NCI-H1105 treated with DMSO at 0.1 percent for 48 hours (cell line): ENCODE results near the gene TULP4.

Experiments
- DNase-seq: peaks from one replicate; lab custom pipeline; 2025; lab: John Stamatoyannopoulos, UW

The TULP4 gene, protein sequence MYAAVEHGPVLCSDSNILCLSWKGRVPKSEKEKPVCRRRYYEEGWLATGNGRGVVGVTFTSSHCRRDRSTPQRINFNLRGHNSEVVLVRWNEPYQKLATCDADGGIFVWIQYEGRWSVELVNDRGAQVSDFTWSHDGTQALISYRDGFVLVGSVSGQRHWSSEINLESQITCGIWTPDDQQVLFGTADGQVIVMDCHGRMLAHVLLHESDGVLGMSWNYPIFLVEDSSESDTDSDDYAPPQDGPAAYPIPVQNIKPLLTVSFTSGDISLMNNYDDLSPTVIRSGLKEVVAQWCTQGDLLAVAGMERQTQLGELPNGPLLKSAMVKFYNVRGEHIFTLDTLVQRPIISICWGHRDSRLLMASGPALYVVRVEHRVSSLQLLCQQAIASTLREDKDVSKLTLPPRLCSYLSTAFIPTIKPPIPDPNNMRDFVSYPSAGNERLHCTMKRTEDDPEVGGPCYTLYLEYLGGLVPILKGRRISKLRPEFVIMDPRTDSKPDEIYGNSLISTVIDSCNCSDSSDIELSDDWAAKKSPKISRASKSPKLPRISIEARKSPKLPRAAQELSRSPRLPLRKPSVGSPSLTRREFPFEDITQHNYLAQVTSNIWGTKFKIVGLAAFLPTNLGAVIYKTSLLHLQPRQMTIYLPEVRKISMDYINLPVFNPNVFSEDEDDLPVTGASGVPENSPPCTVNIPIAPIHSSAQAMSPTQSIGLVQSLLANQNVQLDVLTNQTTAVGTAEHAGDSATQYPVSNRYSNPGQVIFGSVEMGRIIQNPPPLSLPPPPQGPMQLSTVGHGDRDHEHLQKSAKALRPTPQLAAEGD (N-terminal part only)

DNA sequence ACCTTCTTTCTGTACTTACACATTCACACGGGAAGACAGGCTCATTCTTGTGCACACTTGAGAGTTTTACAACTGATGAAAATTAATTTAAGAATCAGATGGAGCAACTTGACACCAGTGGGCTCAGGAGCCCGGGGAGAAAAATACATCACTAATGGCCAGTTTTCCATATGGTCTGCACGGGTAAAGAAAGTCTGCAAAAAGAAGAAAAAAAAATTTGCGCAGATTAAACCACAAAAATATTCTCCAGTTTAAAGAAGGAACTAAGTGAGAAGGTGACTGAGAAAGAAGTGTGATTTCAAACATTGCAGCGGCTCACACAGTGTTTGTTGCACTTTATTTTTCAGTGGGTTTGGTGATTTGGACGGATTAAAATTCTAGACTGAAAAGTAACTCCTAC, at the start of gene TULP4:
TULP4 (plus strand) TSS at position 301 of the 400 bp plus-strand sequence. CDS start 1,552 bp downstream, outside the sequence.
- no peak for DNase-seq

DNA sequence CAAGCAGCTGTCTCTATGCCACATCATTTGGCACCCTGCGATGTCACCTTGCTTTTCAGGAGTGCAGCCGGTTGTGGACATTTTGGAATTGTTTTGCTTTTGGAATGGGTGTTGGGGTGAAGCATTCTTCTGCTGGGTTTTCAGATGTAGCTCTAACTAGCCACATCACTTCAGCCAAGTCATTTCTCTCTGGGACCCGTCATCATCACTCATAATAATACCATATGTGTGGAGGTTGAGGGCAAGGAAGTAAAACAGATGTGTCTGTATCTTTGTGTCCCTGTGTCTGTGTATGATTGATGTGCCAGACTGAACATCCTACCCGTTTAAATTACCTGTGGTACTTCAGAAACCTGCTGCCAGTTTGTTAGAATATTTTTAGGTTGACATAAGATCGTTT, 49.5 kb upstream of the TULP4 start:
- no peak for DNase-seq

- no peak for DNase-seq
Measured at GRCh38 chr6:158264180-158264579, 48.1 kb upstream of the TULP4 start.

- DNase-seq = no peak
Measured at GRCh38 chr6:158266131-158266530, 46.1 kb upstream of the TULP4 start.

DNA sequence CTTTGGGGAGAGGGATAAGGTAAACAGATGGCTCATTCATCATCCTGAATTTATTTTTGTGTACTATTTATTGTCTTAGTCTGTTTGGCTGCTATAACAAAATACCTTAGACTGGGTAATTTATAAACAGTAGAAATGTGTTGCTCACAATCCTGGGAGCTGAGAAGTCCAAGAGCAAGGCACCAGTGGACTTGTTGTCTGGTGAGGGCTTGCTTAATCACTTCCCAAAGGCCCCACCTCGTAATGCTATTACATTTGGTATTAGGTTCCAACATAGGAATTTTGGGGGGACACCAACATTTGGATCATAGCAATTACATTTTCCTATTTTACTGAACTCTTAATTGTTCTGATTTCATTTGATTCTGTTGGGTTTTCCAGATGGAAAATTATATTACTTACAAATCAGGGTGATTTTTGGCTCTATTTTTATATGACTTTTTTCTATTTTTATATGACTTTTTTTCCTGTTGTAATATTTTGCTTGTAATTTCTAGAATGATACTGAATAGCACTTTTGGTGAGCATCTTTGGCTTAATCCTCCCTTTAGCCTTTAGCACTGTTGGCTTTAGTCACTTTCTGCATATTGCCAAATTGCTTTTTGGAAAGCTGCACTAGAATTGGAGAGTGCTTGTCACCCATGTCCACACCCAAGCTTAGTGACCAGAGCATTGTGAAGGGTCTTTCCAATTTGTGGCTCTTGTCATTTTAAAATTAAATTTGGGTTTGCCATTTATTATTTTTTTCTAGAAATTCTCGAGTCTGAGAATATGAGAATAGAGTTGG, 43.7 kb upstream of the TULP4 start:
- no peak for DNase-seq

- peak; percentile 31 for DNase-seq
Measured at GRCh38 chr6:158269657-158270056, 42.6 kb upstream of the TULP4 start.

- no peak for DNase-seq
Measured at GRCh38 chr6:158270389-158271127, 41.7 kb upstream of the TULP4 start.

DNA sequence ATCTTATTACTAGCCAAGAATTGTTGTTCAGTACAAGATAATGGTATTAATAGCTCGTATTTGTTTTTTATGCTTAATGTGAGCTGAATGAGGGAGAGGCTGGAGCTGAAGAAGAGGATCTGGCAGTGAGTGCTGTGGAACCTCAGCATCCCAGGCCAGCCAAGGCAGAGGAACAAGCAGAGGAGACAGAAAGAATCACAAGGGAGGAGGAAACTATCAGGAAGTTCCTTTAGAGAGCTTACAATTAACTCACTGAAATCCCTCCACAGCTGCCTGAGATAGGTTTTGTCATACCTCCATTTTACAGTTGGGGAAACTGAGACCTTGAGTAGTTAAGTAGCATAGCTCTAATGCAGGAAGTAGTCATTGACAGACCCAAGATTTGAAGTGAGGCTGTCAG, 39.9 kb upstream of the TULP4 start:
- DNase-seq = no peak

GRCh38 chr6:158278004-158278403, 34.3 kb upstream of the TULP4 start:
- DNase-seq = no peak

- DNase-seq = no peak
Measured at GRCh38 chr6:158279615-158280014, 32.6 kb upstream of the TULP4 start.

DNA sequence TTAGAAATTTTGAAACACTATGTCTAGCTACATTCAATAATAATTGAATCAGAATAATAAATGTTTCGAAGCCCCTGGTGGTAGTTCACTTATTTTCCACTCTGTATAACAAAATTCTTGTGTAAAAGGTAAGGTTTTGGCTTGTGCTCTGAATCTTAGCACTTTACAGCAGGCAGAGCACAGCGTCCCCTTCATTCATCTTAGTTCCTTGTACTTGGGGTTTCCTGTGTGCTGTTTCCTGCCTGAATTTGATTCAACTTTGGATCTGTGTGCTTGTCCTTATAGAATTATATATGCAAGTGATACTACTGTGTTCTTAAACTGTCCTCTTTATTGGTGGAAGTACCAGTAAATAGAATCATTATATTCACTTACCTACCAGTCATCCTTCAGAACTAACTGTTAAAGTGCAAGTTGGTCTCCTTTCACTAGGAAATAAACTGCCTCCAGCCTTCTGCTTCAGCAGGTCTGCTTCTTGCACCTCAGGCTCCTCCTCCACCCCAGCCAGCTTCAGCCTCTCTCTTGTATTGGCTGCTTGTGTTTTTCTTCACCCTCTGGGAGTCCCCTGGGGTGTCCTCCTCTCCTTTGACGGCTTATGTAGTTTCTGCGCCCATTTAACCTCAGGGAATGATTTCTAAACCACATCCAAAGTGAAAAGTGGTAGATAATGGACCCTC, 28.8 kb upstream of the TULP4 start:
- DNase-seq = no peak

DNA sequence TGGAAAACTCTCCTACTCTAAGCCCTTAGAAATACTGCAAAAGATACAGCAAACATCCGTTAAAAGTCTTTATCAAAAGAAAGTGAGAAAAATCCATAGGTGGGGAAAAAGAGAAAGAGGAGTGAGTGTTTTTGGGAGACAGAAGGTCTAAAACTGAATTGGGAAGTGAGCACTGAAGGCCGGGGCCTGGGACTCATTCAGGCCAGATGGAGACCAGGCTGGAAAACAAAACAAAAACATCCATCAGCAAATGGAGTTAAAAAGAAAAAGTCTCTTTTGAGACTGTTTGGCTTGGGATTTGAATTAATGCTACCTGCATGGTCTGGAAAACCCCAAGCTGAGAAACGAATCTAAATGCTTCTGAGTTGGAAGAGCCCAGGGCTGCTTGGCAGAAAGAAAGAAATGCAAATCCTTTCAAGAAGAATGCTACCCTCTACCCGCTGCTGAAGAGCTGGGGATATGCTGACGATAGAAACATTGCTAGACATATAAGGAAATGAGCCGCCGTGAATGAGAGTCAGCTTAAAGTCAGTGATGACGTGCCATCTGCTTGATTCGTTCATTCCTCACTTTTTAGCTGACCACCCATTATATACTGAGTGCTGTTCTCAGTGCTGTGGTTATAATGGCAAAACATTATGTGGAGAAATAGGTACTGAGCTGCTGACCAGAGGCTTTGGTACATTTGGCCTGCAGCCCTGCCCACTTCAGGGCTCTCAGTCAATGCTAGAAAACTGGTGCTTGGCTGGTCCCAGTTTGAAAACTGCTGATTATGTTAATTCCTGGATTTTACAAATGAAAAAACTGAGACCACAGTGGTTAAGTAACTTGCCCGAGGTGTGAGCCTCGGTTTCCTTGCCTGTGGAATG, 28.0 kb upstream of the TULP4 start:
- no peak for DNase-seq

GRCh38 chr6:158284876-158285655, 27.2 kb upstream of the TULP4 start:
- DNase-seq = no peak

GRCh38 chr6:158285656-158286021, 26.6 kb upstream of the TULP4 start:
- no peak for DNase-seq

DNA sequence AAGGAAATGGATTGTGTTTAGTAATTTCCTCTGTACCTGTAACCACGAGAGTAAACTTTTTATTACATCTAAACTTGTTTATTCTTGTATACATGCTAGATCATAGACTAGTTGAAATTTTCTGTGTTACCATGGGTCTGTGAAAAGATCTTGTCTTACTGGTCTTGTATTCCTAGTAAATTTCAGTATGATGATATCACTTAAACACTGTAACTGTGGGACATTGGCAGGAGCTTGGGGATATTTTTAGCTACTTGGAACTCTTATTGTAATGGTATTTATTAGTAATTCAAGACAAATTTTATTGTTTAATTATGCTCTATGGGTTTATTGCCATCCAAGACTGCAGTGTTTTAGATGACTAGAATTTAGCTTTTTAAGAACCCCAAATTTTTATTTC, 25.9 kb upstream of the TULP4 start:
- DNase-seq = no peak

GRCh38 chr6:158287047-158287446, 25.2 kb upstream of the TULP4 start:
- no peak for DNase-seq

DNA sequence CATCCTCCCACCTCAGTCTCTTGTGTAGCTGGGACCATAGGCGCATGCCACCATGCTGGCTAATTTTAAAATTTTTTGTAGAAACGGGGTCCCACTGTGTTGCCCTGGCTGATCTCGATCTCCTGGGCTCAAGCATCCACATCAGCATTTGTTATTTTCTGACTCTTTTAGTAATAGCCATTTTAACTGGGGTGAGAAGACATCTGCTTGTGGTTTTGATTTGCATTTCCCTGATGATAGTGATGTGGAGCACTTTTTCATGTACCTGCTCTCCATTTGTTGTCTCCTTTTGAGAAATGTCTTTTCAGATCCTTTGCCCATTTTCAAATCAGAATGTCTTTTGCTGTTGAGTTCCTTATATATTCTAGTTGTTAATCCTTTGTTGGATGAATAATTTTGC, 22.2 kb upstream of the TULP4 start:
- no peak for DNase-seq

- DNase-seq = no peak
Measured at GRCh38 chr6:158290659-158291058, 21.6 kb upstream of the TULP4 start.

- no peak for DNase-seq
Measured at GRCh38 chr6:158292016-158292415, 20.2 kb upstream of the TULP4 start.
